Activated CD8-positive, alpha-beta memory T cell treated with anti-CD3 and anti-CD28 coated beads for 1 hour (primary cell): ENCODE data around the gene PCDH11Y.
"Not testable (repeated sequence)": the region's sequence is repeated elsewhere in the genome, so short reads cannot be mapped to it uniquely, and the experiment has no call there.

ENCODE experiments used
- DNase-seq, 2 donors: peaks; one replicate each; pipeline ENCODE4 v3.0.0-alpha.2; 2020; ENCODE audit warnings: low read depth in 1 of 2; ENCODE audit errors: extremely low read depth in 1 of 2

PCDH11Y gene

GRCh38 chrY:5000057-5000456, at the start of gene PCDH11Y:
Gene PCDH11Y, plus strand, starts transcription at chrY:5000296. Its CDS starts 56,804 bp downstream, at chrY:5057100.
- DNase-seq = not testable (repeated sequence)

GRCh38 chrY:4967894-4968293, 32.2 kb upstream of the PCDH11Y start:
- DNase-seq = not testable (repeated sequence)

- DNase-seq = not testable (repeated sequence)
Measured at GRCh38 chrY:4991743-4992400, 8.2 kb upstream of the PCDH11Y start.

- not testable (repeated sequence) for DNase-seq
Measured at GRCh38 chrY:4994892-4995291, 5.2 kb upstream of the PCDH11Y start.

GRCh38 chrY:5002476-5003184, 2.5 kb downstream of the PCDH11Y start:
- not testable (repeated sequence) for DNase-seq

GRCh38 chrY:5038972-5039523, 39.0 kb downstream of the PCDH11Y start:
- not testable (repeated sequence) for DNase-seq

GRCh38 chrY:5083017-5083416, 82.9 kb downstream of the PCDH11Y start:
- not testable (repeated sequence) for DNase-seq

- not testable (repeated sequence) for DNase-seq
Measured at GRCh38 chrY:5182998-5183397, 182.9 kb downstream of the PCDH11Y start.

- DNase-seq = not testable (repeated sequence)
Measured at GRCh38 chrY:5215116-5215515, 215.0 kb downstream of the PCDH11Y start.

- not testable (repeated sequence) for DNase-seq
Measured at GRCh38 chrY:5324931-5325330, 324.8 kb downstream of the PCDH11Y start.

- DNase-seq = not testable (repeated sequence)
Measured at GRCh38 chrY:5342220-5342619, 342.1 kb downstream of the PCDH11Y start.

- not testable (repeated sequence) for DNase-seq
Measured at GRCh38 chrY:5543705-5544104, 543.6 kb downstream of the PCDH11Y start.

GRCh38 chrY:5638589-5638988, 638.5 kb downstream of the PCDH11Y start:
- not testable (repeated sequence) for DNase-seq

GRCh38 chrY:5679265-5679664, 679.2 kb downstream of the PCDH11Y start:
- DNase-seq = not testable (repeated sequence)

GRCh38 chrY:5708727-5709126, 708.6 kb downstream of the PCDH11Y start:
- DNase-seq = not testable (repeated sequence)

- not testable (repeated sequence) for DNase-seq
Measured at GRCh38 chrY:5709788-5710381, 709.8 kb downstream of the PCDH11Y start.

- not testable (repeated sequence) for DNase-seq
Measured at GRCh38 chrY:5761403-5761802, 761.3 kb downstream of the PCDH11Y start.

GRCh38 chrY:5776485-5776884, 776.4 kb downstream of the PCDH11Y start:
- DNase-seq = not testable (repeated sequence)
